ENCODE data around the gene RHO. TPM values are rescaled to one million over a fixed set of nuclear protein-coding genes. Genes with fewer than 3 reads are reported as not detected.

Gene RHO
- total RNA-seq, 2 donors from 2014 or later = not detected

GRCh38 chr3:129555153-129555550 is 26.7 kb downstream of the RHO start:
- Histone ChIP-seq H3K4me3 (no peak overlapping the region), H3K27ac (no peak overlapping the region), H3K36me3 (peaks cover 5% of the 10 kb centered on the region), H3K9me3 (no peaks in the 10 kb centered on the region), H3K27me3 (replicated peaks; ENCODE audit: insufficient read depth) (no peaks in the 10 kb centered on the region), H3K4me1 (ENCODE audit: control insufficient read depth in 1 of 2, low read depth in 2 of 2) (peaks cover 47 to 77% of the 10 kb centered on the region in 2 donors)
- DNase-seq (ENCODE audit: low spot score) (no peak), ATAC-seq (ENCODE audit: insufficient number of reproducible peaks, low FRiP score, low read depth) (no peak)
- TF ChIP-seq CTCF (IDR thresholded peaks at IDR 0.05) = no peak

GRCh38 chr3:129555616-129556357 is 27.3 kb downstream of the RHO start:
- H3K4me1 ChIP-seq (ENCODE audit: control insufficient read depth in 1 of 2, low read depth in 2 of 2) = peaks cover 49 to 83% of the 10 kb centered on the region in 2 donors
- H3K27ac ChIP-seq = no peak overlapping the region

GRCh38 chr3:129556358-129556695 is 27.9 kb downstream of the RHO start:
- Histone ChIP-seq H3K27me3 (replicated peaks; ENCODE audit: insufficient read depth) (no peaks in the 10 kb centered on the region), H3K27ac (no peak overlapping the region)

More at GRCh38 chr3:129555616-129556357, 27.3 kb downstream of the RHO start:
- Histone ChIP-seq H3K9me3 (no peaks in the 10 kb centered on the region), H3K36me3 (peaks cover 7% of the 10 kb centered on the region), H3K4me3 (no peak overlapping the region), H3K27me3 (replicated peaks; ENCODE audit: insufficient read depth) (no peaks in the 10 kb centered on the region)
- TF ChIP-seq CTCF (IDR thresholded peaks at IDR 0.05) = no peak
- DNase-seq (ENCODE audit: low spot score) = no peak
- no peak for ATAC-seq (ENCODE audit: insufficient number of reproducible peaks, low FRiP score, low read depth)

GRCh38 chr3:129556890-129557547 is 28.6 kb downstream of the RHO start:
- H3K36me3 ChIP-seq = peaks cover 10% of the 10 kb centered on the region
- no peak overlapping the region for H3K4me3 ChIP-seq
- H3K27me3 ChIP-seq (replicated peaks; ENCODE audit: insufficient read depth) = no peaks in the 10 kb centered on the region
- TF ChIP-seq CTCF (IDR thresholded peaks at IDR 0.05) = no peak
- H3K4me1 ChIP-seq (ENCODE audit: control insufficient read depth in 1 of 2, low read depth in 2 of 2) = peaks cover 57 to 93% of the 10 kb centered on the region in 2 donors
- no peak for DNase-seq (ENCODE audit: low spot score)
- H3K27ac ChIP-seq = peak overlapping the region; percentile 41 to 86
- no peak for ATAC-seq (ENCODE audit: insufficient number of reproducible peaks, low FRiP score, low read depth)
- no peaks in the 10 kb centered on the region for H3K9me3 ChIP-seq

More at GRCh38 chr3:129556358-129556695, 27.9 kb downstream of the RHO start:
- Histone ChIP-seq H3K4me1 (ENCODE audit: control insufficient read depth in 1 of 2, low read depth in 2 of 2) (peaks cover 51 to 87% of the 10 kb centered on the region in 2 donors), H3K36me3 (peaks cover 7% of the 10 kb centered on the region), H3K9me3 (no peaks in the 10 kb centered on the region), H3K4me3 (no peak overlapping the region)
- DNase-seq (ENCODE audit: low spot score) = no peak
- ATAC-seq (ENCODE audit: insufficient number of reproducible peaks, low FRiP score, low read depth) = no peak
- TF ChIP-seq CTCF (IDR thresholded peaks at IDR 0.05) = no peak

- Histone ChIP-seq H3K36me3 (peaks cover 14% of the 10 kb centered on the region), H3K27me3 (replicated peaks; ENCODE audit: insufficient read depth) (no peaks in the 10 kb centered on the region), H3K9me3 (no peaks in the 10 kb centered on the region), H3K4me1 (ENCODE audit: control insufficient read depth in 1 of 2, low read depth in 2 of 2) (peaks cover 57 to 93% of the 10 kb centered on the region in 2 donors), H3K27ac (peak overlapping the region; percentile 77 to 86), H3K4me3 (peak overlapping the region; percentile 19)
- peak; percentile 46 for ATAC-seq (ENCODE audit: insufficient number of reproducible peaks, low FRiP score, low read depth)
- TF ChIP-seq CTCF (IDR thresholded peaks at IDR 0.05) = no peak
- DNase-seq (ENCODE audit: low spot score) = no peak
These were observed 29.1 kb downstream of the RHO start for GRCh38 chr3:129557548-129557894.
